HepG2 (cell line): ENCODE measurements around the gene WDR54. TPM values are rescaled to one million over a fixed set of nuclear protein-coding genes. Genes with fewer than 3 reads are reported as not detected.

Experiments
- BCL6 ChIP-seq: IDR thresholded peaks from 2 replicates; pipeline ENCODE4 v1.6.1; 2016; ENCODE audit warnings: missing genetic modification reagents, missing compliant biosample characterization
- FOXP1 ChIP-seq, 2 experiments: fragments of 450-650 bp in 1 of 2; IDR thresholded peaks; 2 replicates each; pipeline ENCODE4 v1.6.1; 2017 to 2018; ENCODE audit warnings: antibody characterized with exemption in 1 of 2
- GRHL1 ChIP-seq: sonication (generic); formaldehyde crosslinking; conservative IDR thresholded peaks from 2 replicates; pipeline ENCODE4 v1.8.0; 2022; ENCODE audit warnings: missing genetic modification reagents
- HNF4G ChIP-seq, 2 experiments: sonication (generic) in 1 of 2; formaldehyde crosslinking in 1 of 2; IDR thresholded peaks; 2 replicates each; pipeline versions ENCODE4 v1.4.0 to v1.6.1; 2011 to 2020; ENCODE audit warnings: borderline replicate concordance in 2 of 2, low read depth in 2 of 2, mild to moderate bottlenecking in 2 of 2, low read length in 1 of 2, missing genetic modification reagents in 1 of 2, moderate library complexity in 1 of 2
- MAF1 ChIP-seq: sonication (generic); formaldehyde crosslinking; IDR thresholded peaks from 2 replicates; pipeline ENCODE4 v1.5.0; 2020; ENCODE audit warnings: missing genetic modification reagents, borderline replicate concordance
- MLX ChIP-seq: IDR thresholded peaks from 2 replicates; pipeline ENCODE4 v1.6.1; 2016
- NFIC ChIP-seq: IDR thresholded peaks from 2 replicates; pipeline ENCODE4 v1.6.1; 2012; ENCODE audit warnings: mild to moderate bottlenecking, low read length, inconsistent platforms
- NR2F6 ChIP-seq, 2 experiments: IDR thresholded peaks; 2 replicates each; pipeline ENCODE4 v1.6.1; 2016; ENCODE audit warnings: antibody characterized with exemption in 1 of 2, mild to moderate bottlenecking in 1 of 2
- ZFP90 ChIP-seq: sonication (generic); formaldehyde crosslinking; IDR thresholded peaks from 2 replicates; pipeline ENCODE4 v1.8.0; 2022; ENCODE audit warnings: missing genetic modification reagents, mild to moderate bottlenecking, inconsistent platforms, borderline replicate concordance
- ZNF101 ChIP-seq: sonication (generic); formaldehyde crosslinking; IDR thresholded peaks from 2 replicates; pipeline ENCODE4 v1.4.0; 2020; ENCODE audit warnings: mild to moderate bottlenecking, low read depth, missing genetic modification reagents, borderline replicate concordance
- ZNF44 ChIP-seq: sonication (generic); formaldehyde crosslinking; IDR thresholded peaks from 2 replicates; pipeline ENCODE4 v1.5.1; 2020; ENCODE audit warnings: mild to moderate bottlenecking, missing genetic modification reagents
- ZNF75D ChIP-seq: sonication (generic); formaldehyde crosslinking; IDR thresholded peaks from 2 replicates; pipeline ENCODE4 v1.8.1; 2023; ENCODE audit warnings: missing genetic modification reagents, mild to moderate bottlenecking, borderline replicate concordance
- polyA plus RNA-seq, 8 experiments: library from polyadenylated mRNA; depleted of rRNA in 3 of 8; stranded (reverse) in 7 of 8; unstranded in 1 of 8; fragments of >200 nt; fragmentation: Illumina TruSeq in 4 of 8; extraction: Trizol in 4 of 8; gene quantifications; 2 replicates each; pipeline versions ENCODE4 v1.2.1 to v1.2.3, GENCODE V29; 2011 to 2016; ENCODE audit warnings: low read depth in 4 of 8, missing spikeins in 1 of 8, mixed read lengths in 1 of 8; ENCODE audit not compliant: insufficient read depth in 1 of 8
- total RNA-seq, 5 experiments: library from RNA; depleted of rRNA; stranded (reverse); fragments of >200 nt; fragmentation: Illumina TruSeq; extraction: Trizol; gene quantifications; 2 replicates each; pipeline ENCODE4 v1.2.3, GENCODE V29; 2016; ENCODE audit warnings: low read depth in 1 of 5
- TF ChIP-seq, protein P1 (sequence below): sonication (generic); formaldehyde crosslinking; IDR thresholded peaks from 2 replicates; pipeline ENCODE4 v1.4.0; 2020; ENCODE audit warnings: missing genetic modification reagents
- TF ChIP-seq, protein P2 (sequence below): sonication (generic); formaldehyde crosslinking; IDR thresholded peaks from 2 replicates; pipeline ENCODE4 v1.4.0; 2020; ENCODE audit warnings: mild to moderate bottlenecking, missing genetic modification reagents, borderline replicate concordance
- TF ChIP-seq, protein P3 (sequence below): sonication (generic); formaldehyde crosslinking; IDR thresholded peaks from 2 replicates; pipeline ENCODE4 v1.4.0; 2020; ENCODE audit warnings: mild to moderate bottlenecking, missing genetic modification reagents

The WDR54 gene
- total and polyA plus RNA-seq, 2 of the 13 experiments (the other 11 are each of a cell fraction or from before 2014, with no cell fraction given): 2.0 to 17.3 TPM

- TF ChIP-seq GRHL1 (CRISPR knock-in tag) (no peak), ZFP90 (CRISPR knock-in tag) (peak; percentile 15; the same call in 1 of the 2 replicates), ZNF75D (CRISPR knock-in tag) (peak; percentile 77; the same call in 1 of the 2 replicates), BCL6 (peak; percentile 52; the same call in 1 of the 2 replicates), ZNF101 (CRISPR knock-in tag) (peak; percentile 53; the same call in 1 of the 2 replicates), MAF1 (CRISPR knock-in tag) (no peak; the same call in none of the 2 replicates), ZNF44 (CRISPR knock-in tag) (peak; percentile 22; the same call in 1 of the 2 replicates), MLX (CRISPR knock-in tag) (peak; percentile 51; the same call in 1 of the 2 replicates), HNF4G (IDR thresholded peaks at IDR 0.05; ENCODE audit: borderline replicate concordance, low read depth, low read length) (peak; percentile 36; the same call in 1 of the 2 replicates), HNF4G (CRISPR knock-in tag; IDR thresholded peaks at IDR 0.05; ENCODE audit: borderline replicate concordance, low read depth) (peak; percentile 61; the same call in 1 of the 2 replicates), NR2F6 (IDR thresholded peaks at IDR 0.05) (no peak; the same call in none of the 2 replicates), NR2F6 (CRISPR knock-in tag; IDR thresholded peaks at IDR 0.05) (peak; percentile 80), FOXP1 (IDR thresholded peaks at IDR 0.05) (no peak), FOXP1 (CRISPR knock-in tag; IDR thresholded peaks at IDR 0.05) (0 out of 2 replicates have a peak, but pooled peaks have one; percentile 12), NFIC (no peak; the same call in 1 of the 2 replicates)
- TF ChIP-seq, protein P1, sequence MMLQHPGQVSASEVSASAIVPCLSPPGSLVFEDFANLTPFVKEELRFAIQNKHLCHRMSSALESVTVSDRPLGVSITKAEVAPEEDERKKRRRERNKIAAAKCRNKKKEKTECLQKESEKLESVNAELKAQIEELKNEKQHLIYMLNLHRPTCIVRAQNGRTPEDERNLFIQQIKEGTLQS (CRISPR knock-in tag): peak; percentile 77
- TF ChIP-seq, protein P2, sequence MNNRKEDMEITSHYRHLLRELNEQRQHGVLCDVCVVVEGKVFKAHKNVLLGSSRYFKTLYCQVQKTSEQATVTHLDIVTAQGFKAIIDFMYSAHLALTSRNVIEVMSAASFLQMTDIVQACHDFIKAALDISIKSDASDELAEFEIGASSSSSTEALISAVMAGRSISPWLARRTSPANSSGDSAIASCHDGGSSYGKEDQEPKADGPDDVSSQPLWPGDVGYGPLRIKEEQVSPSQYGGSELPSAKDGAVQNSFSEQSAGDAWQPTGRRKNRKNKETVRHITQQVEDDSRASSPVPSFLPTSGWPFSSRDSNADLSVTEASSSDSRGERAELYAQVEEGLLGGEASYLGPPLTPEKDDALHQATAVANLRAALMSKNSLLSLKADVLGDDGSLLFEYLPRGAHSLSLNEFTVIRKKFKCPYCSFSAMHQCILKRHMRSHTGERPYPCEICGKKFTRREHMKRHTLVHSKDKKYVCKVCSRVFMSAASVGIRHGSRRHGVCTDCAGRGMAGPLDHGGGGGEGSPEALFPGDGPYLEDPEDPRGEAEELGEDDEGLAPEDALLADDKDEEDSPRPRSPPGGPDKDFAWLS (CRISPR knock-in tag): no peak; the same call in 1 of the 2 replicates
- TF ChIP-seq, protein P3, sequence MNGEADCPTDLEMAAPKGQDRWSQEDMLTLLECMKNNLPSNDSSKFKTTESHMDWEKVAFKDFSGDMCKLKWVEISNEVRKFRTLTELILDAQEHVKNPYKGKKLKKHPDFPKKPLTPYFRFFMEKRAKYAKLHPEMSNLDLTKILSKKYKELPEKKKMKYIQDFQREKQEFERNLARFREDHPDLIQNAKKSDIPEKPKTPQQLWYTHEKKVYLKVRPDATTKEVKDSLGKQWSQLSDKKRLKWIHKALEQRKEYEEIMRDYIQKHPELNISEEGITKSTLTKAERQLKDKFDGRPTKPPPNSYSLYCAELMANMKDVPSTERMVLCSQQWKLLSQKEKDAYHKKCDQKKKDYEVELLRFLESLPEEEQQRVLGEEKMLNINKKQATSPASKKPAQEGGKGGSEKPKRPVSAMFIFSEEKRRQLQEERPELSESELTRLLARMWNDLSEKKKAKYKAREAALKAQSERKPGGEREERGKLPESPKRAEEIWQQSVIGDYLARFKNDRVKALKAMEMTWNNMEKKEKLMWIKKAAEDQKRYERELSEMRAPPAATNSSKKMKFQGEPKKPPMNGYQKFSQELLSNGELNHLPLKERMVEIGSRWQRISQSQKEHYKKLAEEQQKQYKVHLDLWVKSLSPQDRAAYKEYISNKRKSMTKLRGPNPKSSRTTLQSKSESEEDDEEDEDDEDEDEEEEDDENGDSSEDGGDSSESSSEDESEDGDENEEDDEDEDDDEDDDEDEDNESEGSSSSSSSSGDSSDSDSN (CRISPR knock-in tag): peak; percentile 90
These were observed 19.0 kb downstream of the WDR54 start (continued) for GRCh38 chr2:74440378-74441169.
